ENCODE measurements around the gene ERBB2. TPM values are rescaled to one million over a fixed set of nuclear protein-coding genes. Genes with fewer than 3 reads are reported as not detected.
A peak's percentile ranks its signal among the peaks of the same experiment; 100 is the strongest.

The ERBB2 gene
- total and polyA plus RNA-seq, 8 donors, result 13.1 to 402 (median 56.5) TPM

- intact Hi-C loops (cut with DNase I; ENCODE audit: low total_unique reads), result no loop called here
- peaks cover 5 to 59% (median 43%) of the 10 kb centered on the region in 4 donors for H3K36me3 ChIP-seq
- H3K27me3 ChIP-seq, result no peaks in the 10 kb centered on the region
- WGBS, 5 donors, result 82 to 89% (median 88%) methylated on average over 9 of the region's 9 CpGs
- H3K4me1 ChIP-seq, result peaks cover 22 to 37% (median 31%) of the 10 kb centered on the region in 4 donors
- no peak overlapping the region for H3K27ac ChIP-seq
- no peak for DNase-seq
- no peak overlapping the region for H3K4me3 ChIP-seq
- H3K9me3 ChIP-seq, result no peaks in the 10 kb centered on the region
- TF ChIP-seq POLR2AphosphoS5 (IDR thresholded peaks at IDR 0.05), result no peak
- TF ChIP-seq EP300 (IDR thresholded peaks at IDR 0.05), result no peak
These were observed 16.4 kb upstream of the ERBB2 start for GRCh38 chr17:39683295-39683939.

DNA sequence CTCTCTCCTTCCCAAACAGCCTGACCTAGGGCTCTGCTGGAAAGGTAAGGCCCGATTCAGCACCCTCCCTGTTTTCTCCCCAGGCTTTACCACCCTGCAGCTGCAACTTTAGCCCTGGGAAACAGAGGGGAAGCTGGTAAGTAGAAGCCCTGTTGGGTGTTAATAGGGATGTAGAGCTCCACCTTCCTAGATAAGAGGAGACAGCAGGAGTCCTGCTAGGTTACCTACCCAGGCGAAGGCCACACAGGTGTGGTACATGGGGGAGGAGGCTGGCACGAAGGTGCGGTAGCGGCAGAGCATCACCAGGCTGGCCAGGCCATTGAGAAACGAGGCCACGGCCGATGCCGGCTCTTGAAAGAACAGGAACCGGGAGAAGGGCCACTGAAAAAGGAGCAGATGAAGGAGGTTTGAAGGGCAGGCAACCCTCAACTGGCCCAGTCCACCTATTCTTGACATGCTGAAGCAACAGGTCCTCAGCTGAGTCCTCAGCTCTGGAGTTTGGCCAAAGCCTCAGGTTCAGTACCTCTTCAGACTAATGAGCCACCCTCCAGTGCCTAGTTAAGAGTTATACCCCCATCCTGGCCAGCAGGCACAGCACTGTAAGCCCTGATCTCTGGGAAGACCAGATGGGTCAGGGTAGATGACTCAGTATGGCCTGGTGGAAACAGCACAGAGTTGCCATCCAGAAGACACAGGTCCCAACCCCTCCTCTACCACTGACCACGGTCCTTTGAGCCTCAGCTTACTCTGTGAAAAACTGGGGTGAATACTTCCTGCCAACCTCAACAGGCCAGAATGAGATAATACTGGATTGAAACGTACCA lies 15.3 kb upstream of the ERBB2 start:
- no peak overlapping the region for H3K4me3 ChIP-seq
- peaks cover 5 to 54% (median 42%) of the 10 kb centered on the region in 4 donors for H3K36me3 ChIP-seq
- H3K4me1 ChIP-seq, result peaks cover 18 to 33% (median 26%) of the 10 kb centered on the region in 4 donors
- no peak overlapping the region for H3K27ac ChIP-seq
- H3K27me3 ChIP-seq, result no peaks in the 10 kb centered on the region
- H3K9me3 ChIP-seq, result no peaks in the 10 kb centered on the region
- TF ChIP-seq POLR2AphosphoS5 (IDR thresholded peaks at IDR 0.05) (no peak), POLR2A (IDR thresholded peaks at IDR 0.05) (no peak), EP300 (IDR thresholded peaks at IDR 0.05) (no peak), CTCF (IDR thresholded peaks at IDR 0.05) (no peak)
- no peak for DNase-seq
- intact Hi-C loops (cut with DNase I; ENCODE audit: low total_unique reads), result no loop called here
- 89 to 93% (median 92%) methylated on average over 12 of the region's 12 CpGs for WGBS, 5 donors

DNA sequence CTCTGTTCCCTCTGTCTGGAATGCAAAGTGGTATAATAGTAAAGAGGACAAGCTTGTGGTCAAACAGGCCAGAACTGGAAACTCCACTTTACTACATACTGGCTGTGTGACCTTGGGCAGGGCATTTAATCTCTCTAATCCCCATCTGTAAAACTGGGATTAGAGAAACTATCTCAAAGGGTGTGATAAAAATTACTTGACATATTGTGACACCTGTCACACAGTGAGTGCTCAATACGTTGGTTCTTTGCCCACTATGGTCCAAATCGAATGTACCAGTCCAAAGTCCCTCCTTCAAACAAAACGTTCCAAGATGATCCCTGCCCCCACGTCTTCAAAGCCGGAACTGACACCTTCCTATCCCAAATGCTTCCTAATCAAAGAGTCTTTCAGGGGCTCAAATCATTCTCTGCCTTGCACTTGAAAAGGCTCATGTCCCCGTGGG lies 12.7 kb upstream of the ERBB2 start:
- no peak for TF ChIP-seq POLR2AphosphoS5 (IDR thresholded peaks at IDR 0.05)
- no peak for TF ChIP-seq CTCF (IDR thresholded peaks at IDR 0.05)
- no peak for TF ChIP-seq POLR2A (IDR thresholded peaks at IDR 0.05)
- no peak for TF ChIP-seq EP300 (IDR thresholded peaks at IDR 0.05)
- H3K4me1 ChIP-seq, result peaks cover 15 to 22% (median 21%) of the 10 kb centered on the region in 4 donors
- intact Hi-C loops (cut with DNase I; ENCODE audit: low total_unique reads), result no loop called here
- peak overlapping the region; percentile 88 to 99 (median 92) for H3K27ac ChIP-seq
- H3K36me3 ChIP-seq, result peaks cover 5 to 37% (median 30%) of the 10 kb centered on the region in 4 donors
- H3K4me3 ChIP-seq, result peak overlapping the region; percentile 52 to 82 (median 66)
- no peaks in the 10 kb centered on the region for H3K9me3 ChIP-seq
- no peaks in the 10 kb centered on the region for H3K27me3 ChIP-seq
- DNase-seq, result peak in 1 of 2 donors; percentile 50
- WGBS, 5 donors, result 26 to 44% (median 35%) methylated on average over 6 of the region's 6 CpGs

GRCh38 chr17:39687546-39688474 lies 12.1 kb upstream of the ERBB2 start, which contains the start of gene PGAP3:
TSS of gene PGAP3 (minus strand) at chr17:39688057. CDS start at chr17:39688014, 43 bp downstream.
- peak; percentile 89 to 95 for DNase-seq
- H3K4me1 ChIP-seq, result peaks cover 15 to 22% (median 21%) of the 10 kb centered on the region in 4 donors
- peak within 1 kb of the TSS; percentile 52 to 82 (median 66) for H3K4me3 ChIP-seq
- no peaks in the 10 kb centered on the region for H3K9me3 ChIP-seq
- TF ChIP-seq POLR2A (IDR thresholded peaks at IDR 0.05) (no peak), POLR2AphosphoS5 (IDR thresholded peaks at IDR 0.05) (peak; percentile 17 to 77 (median 72))
- H3K27me3 ChIP-seq, result no peaks in the 10 kb centered on the region
- peak within 1 kb of the TSS; percentile 88 to 99 (median 92) for H3K27ac ChIP-seq
- WGBS, 5 donors, result 1 to 3% (median 2%) methylated on average over 39 to 45 of the region's 45 CpGs
- H3K36me3 ChIP-seq, result peaks cover 5 to 32% (median 25%) of the 10 kb centered on the region in 4 donors
- intact Hi-C loops (cut with DNase I; ENCODE audit: low total_unique reads), result no loop called here
